Heart left ventricle (tissue), 16 donors: ENCODE measurements around the gene SPATA2. TPM values are rescaled to one million over a fixed set of nuclear protein-coding genes. Genes with fewer than 3 reads are reported as not detected.

Experiments used
- ATAC-seq, 4 donors: fragments of 200-7000 bp; cut with Tn5 transposase; one replicate each; pipeline ENCODE4 v1.9.1; 2020 to 2022; ENCODE audit warnings: moderate library complexity in 4 of 4, mild to moderate bottlenecking in 3 of 4, moderate number of reproducible peaks in 1 of 4
- DNase-seq, 5 donors: peaks; one replicate each; pipeline ENCODE4 v3.0.0-alpha.2; 2020
- H3K27ac ChIP-seq, 12 donors: fragments of 200-600 bp; sonication (generic) in 4 of 12; one replicate each; pipeline versions ENCODE4 v1.5.0 to v1.8.0; 2016 to 2022; ENCODE audit warnings: mild to moderate bottlenecking in 2 of 12
- H3K27me3 ChIP-seq, 9 donors: fragments of 200-600 bp; sonication (generic) in 2 of 9; one replicate each; pipeline versions ENCODE4 v1.5.1 to v1.8.0; 2016 to 2022; ENCODE audit warnings: mild to moderate bottlenecking in 3 of 9
- H3K36me3 ChIP-seq, 9 donors: fragments of 200-600 bp; sonication (generic) in 2 of 9; one replicate each; pipeline versions ENCODE4 v1.5.0 to v1.8.0; 2018 to 2022; ENCODE audit warnings: mild to moderate bottlenecking in 2 of 9
- H3K4me1 ChIP-seq, 12 donors: fragments of 200-600 bp; sonication (generic) in 4 of 12; one replicate each; pipeline versions ENCODE4 v1.5.0 to v1.8.0; 2016 to 2022; ENCODE audit warnings: mild to moderate bottlenecking in 3 of 12
- H3K4me3 ChIP-seq, 12 donors: fragments of 200-600 bp; sonication (generic) in 4 of 12; one replicate each; pipeline versions ENCODE4 v1.5.0 to v1.8.0; 2017 to 2022; ENCODE audit warnings: mild to moderate bottlenecking in 9 of 12, moderate library complexity in 4 of 12
- H3K9me3 ChIP-seq, 12 donors: fragments of 200-600 bp; sonication (generic) in 4 of 12; one replicate each; pipeline versions ENCODE4 v1.5.0 to v1.8.0; 2016 to 2022; ENCODE audit warnings: mild to moderate bottlenecking in 1 of 12
- CTCF ChIP-seq, 12 donors: fragments of 200-600 bp; sonication (generic) in 4 of 12; IDR thresholded peaks; one replicate each; pipeline versions ENCODE4 v1.5.0 to v1.8.0; 2018 to 2022; ENCODE audit warnings: antibody characterized with exemption in 12 of 12, mild to moderate bottlenecking in 5 of 12
- POLR2A ChIP-seq, 2 donors: fragments of 450-650 bp; IDR thresholded peaks; one replicate each; pipeline ENCODE4 v1.6.1; 2017; ENCODE audit warnings: antibody characterized with exemption in 2 of 2, mild to moderate bottlenecking in 2 of 2, moderate library complexity in 2 of 2
- WGBS, 4 donors: extraction: QIAGEN DNeasy Blood & Tissue Kit in 2 of 4; methylation state at CpG; one replicate each; pipeline versions ENCODE4 v1.1.5 to v1.1.7; 2013 to 2018; 5-methylcytosine and 5-hydroxymethylcytosine counted together
- intact Hi-C, 10 donors: fragments of 100-400 bp; cut with DNase I; formaldehyde crosslinking; loops; one replicate each; pipeline versions ENCODE4 v1.11.1 to v1.14.2; 2022
- polyA plus RNA-seq, 2 donors: library from polyadenylated mRNA; stranded (reverse); fragments of 200-250 nt; gene quantifications; one replicate each; pipeline ENCODE4 v1.2.3, GENCODE V29; 2013
- total RNA-seq, 9 donors: library from RNA; depleted of rRNA in 2 of 9; stranded (reverse); fragments of >200 nt in 2 of 9; fragmentation: NEBNext Ultra II Directional in 3 of 9; extraction: Animal tissue kit (Norgen Biotek cat#: 25700) in 3 of 9; gene quantifications; one replicate each; pipeline versions ENCODE4 v1.1.0 to v1.2.4, GENCODE V29; 2016 to 2023
- donor health status: ischemic (EF 13 %, LVEDD 7.1; RV severe dilation, severe dysfunction).
- donor health status: healthy with polysubstance abuse.
- donor health status: DM: no; HTN: yes; CAD: no.
- donor health status: DM: no; HTN: no; CAD: no.
- donor health status: ischemic (EF 25% LVEDD 6.9; RV normal size, moderate dysfunction).
- donor health status: ischemic (EF 25% LVEDD 5.7; RV mildly dilated, moderate dysfunction).
- donor health status: healthy.
- donor health status: DM: yes; HTN: yes; CAD: no.
- donor health status: ischemic (EF 35%, LVEDD 5.7; RV mildly dilated, moderate dysfunction).
- donor health status: nonischemic (EF 11% LVEDD 7.7; RV severe dilation, severe dysfunction).
- donor health status: DM: yes; HTN: yes; CAD: no.
- donor health status: PGD.
- donor health status: ischemic (EF 29% LVEDD 5.4; RV normal size, mild dysfunction).
- donor health status: nonischemic (EF 23%, LVEDD 6.1; RV moderate dilation, normal function).

The SPATA2 gene
- total and polyA plus RNA-seq, 11 donors, result 4.3 to 9.3 (median 7.8) TPM

- Histone ChIP-seq H3K27ac (no peak overlapping the region), H3K27me3 (no peaks in the 10 kb centered on the region), H3K9me3 (no peaks in the 10 kb centered on the region), H3K4me1 (peaks cover 0 to 37% (median 21%) of the 10 kb centered on the region in 12 donors), H3K4me3 (no peak overlapping the region), H3K36me3 (peaks cover 0 to 92% (median 50%) of the 10 kb centered on the region in 9 donors)
- ATAC-seq, result no peak
- no peak for TF ChIP-seq POLR2A (IDR thresholded peaks at IDR 0.05)
- no peak for TF ChIP-seq CTCF (IDR thresholded peaks at IDR 0.05)
- intact Hi-C loops, result loop anchor here in 5 of 10 donors (5.0 to 10.0 kb wide), 2 partner anchors 241 to 309 kb away; no protein-coding TSS in a partner anchor
- WGBS, 4 donors, result 90 to 91% (median 91%) methylated on average over 5 of the region's 5 CpGs
- DNase-seq, result no peak
Measured at GRCh38 chr20:49853640-49854039, 61.7 kb downstream of the SPATA2 start.

Other genes starting within 250 kb of the SPATA2 start
- 10 to 100 TPM; 17.0 to 60.4 (median 33.5) TPM for gene B4GALT5, start 201.7 kb downstream of the SPATA2 start, total RNA-seq
- gene B4GALT5, start 201.7 kb downstream of the SPATA2 start, polyA plus RNA-seq, result 10 to 100 TPM in 1 of 2 donors, 1 to 10 TPM in 1; 7.0 to 29.3 TPM
- 10 to 100 TPM in 1 of 9 donors, 1 to 10 TPM in 8; 4.6 to 12.5 (median 6.3) TPM for gene SLC9A8, start 102.7 kb downstream of the SPATA2 start, total RNA-seq
- gene SLC9A8, start 102.7 kb downstream of the SPATA2 start, polyA plus RNA-seq, result 1 to 10 TPM; 5.3 to 5.5 TPM
- gene RNF114, start 20.9 kb upstream of the SPATA2 start, total RNA-seq, result 100 to 1,000 TPM in 2 of 9 donors, 10 to 100 TPM in 7; 42.1 to 128 (median 52.4) TPM
- 10 to 100 TPM; 36.5 to 48.5 TPM for gene RNF114, start 20.9 kb upstream of the SPATA2 start, polyA plus RNA-seq
- 1 to 10 TPM in 6 of 9 donors, under 1 TPM in 3; 0.37 to 6.7 (median 1.6) TPM for gene SNAI1, start 67.5 kb upstream of the SPATA2 start, total RNA-seq
- 1 to 10 TPM in 1 of 2 donors, under 1 TPM in 1; 0.95 to 3.1 TPM for gene SNAI1, start 67.5 kb upstream of the SPATA2 start, polyA plus RNA-seq
- 100 to 1,000 TPM in 1 of 9 donors, 10 to 100 TPM in 8; 54.2 to 105 (median 84.8) TPM for gene UBE2V1, start 197.6 kb upstream of the SPATA2 start, total RNA-seq
- gene UBE2V1, start 197.6 kb upstream of the SPATA2 start, polyA plus RNA-seq, result 10 to 100 TPM; 73.0 to 73.9 TPM
- 10 to 100 TPM; 13.7 to 37.4 (median 23.6) TPM for gene PEDS1, start 238.2 kb upstream of the SPATA2 start, total RNA-seq
- 10 to 100 TPM; 28.4 to 35.3 TPM for gene PEDS1, start 238.2 kb upstream of the SPATA2 start, polyA plus RNA-seq